HepG2 (cell line): ENCODE results near the gene SIGLEC7. TPM values are rescaled to one million over a fixed set of nuclear protein-coding genes. Genes with fewer than 3 reads are reported as not detected.

Experiments
- ATAC-seq: fragments of 200-7000 bp; cut with Tn5 transposase; 3 replicates; pipeline ENCODE4 v1.9.1; 2020; ENCODE audit warnings: mild to moderate bottlenecking, moderate library complexity
- BruUV-seq: library from RNA; stranded (reverse); fragments of 400-500 nt; replicated peaks from 2 replicates; lab custom pipeline; 2021; lab: Mats Ljungman, UMichigan
- CTCF ChIA-PET: fragments of 300-600 bp; formaldehyde crosslinking; extraction: SDS; loops from one replicate; lab custom pipeline; 2021; ENCODE audit warnings: low total read pairs, inconsistent platforms, low intra/inter-chr PET ratio; lab: Yijun Ruan, JAX
- POLR2A ChIA-PET: fragments of 350-600 bp; sonication (Branson Sonifier 250); formaldehyde crosslinking; loops from one replicate; lab custom pipeline; 2020; ENCODE audit warnings: antibody characterized with exemption, inconsistent platforms; lab: Yijun Ruan, JAX
- DNase-seq: peaks from one replicate; pipeline ENCODE4 v3.0.0-alpha.2; 2015; ENCODE audit warnings: low spot score
- FAIRE-seq: peaks from 3 replicates; lab custom pipeline; 2011; peaks lifted over from hg19 to GRCh38; lab: Jason Lieb, UNC
- H2AFZ ChIP-seq: one replicate; pipeline ENCODE4 v1.6.1; 2011; ENCODE audit warnings: low read length, inconsistent platforms
- H3K27ac ChIP-seq: fragments of 300-600 bp; 3 replicates; pipeline ENCODE4 v1.8.0; 2011; ENCODE audit warnings: mixed run types, mild to moderate bottlenecking, mixed read lengths, low read length, inconsistent platforms; ENCODE audit not compliant: insufficient read depth; ENCODE audit errors: extremely low read length
- H3K27me3 ChIP-seq, 2 experiments: fragments of 200-600 bp in 1 of 2; 2 replicates in 1 of 2; 3 replicates in 1 of 2; pipeline versions ENCODE4 v1.6.0 to v1.8.0; 2011; ENCODE audit warnings: low read length in 2 of 2, mild to moderate bottlenecking in 2 of 2, moderate library complexity in 2 of 2, inconsistent platforms in 1 of 2; ENCODE audit not compliant: insufficient read depth in 2 of 2, control insufficient read depth in 1 of 2
- H3K36me3 ChIP-seq, 2 experiments: fragments of 200-600 bp in 1 of 2; replicated peaks in 1 of 2; 2 replicates in 1 of 2; 3 replicates in 1 of 2; pipeline versions ENCODE4 v1.5.1 to v1.8.0; 2011; ENCODE audit warnings: low read length in 2 of 2, inconsistent platforms in 1 of 2; ENCODE audit not compliant: insufficient read depth in 2 of 2, control insufficient read depth in 1 of 2
- H3K4me1 ChIP-seq: 2 replicates; pipeline ENCODE4 v1.5.1; 2012; ENCODE audit warnings: low read length, inconsistent platforms; ENCODE audit not compliant: insufficient read depth
- H3K4me2 ChIP-seq: 2 replicates; pipeline ENCODE4 v1.6.0; 2011; ENCODE audit warnings: low read depth, low read length, inconsistent platforms
- H3K4me3 ChIP-seq, 3 experiments: fragments of 200-600 bp in 1 of 3; sonication (generic), shearing (Covaris generic) in 1 of 3; replicated peaks in 1 of 3; 2 replicates each; pipeline ENCODE4 v1.5.1; 2011 to 2016; ENCODE audit warnings: low read length in 3 of 3, inconsistent platforms in 2 of 3, low read depth in 2 of 3, mild to moderate bottlenecking in 2 of 3, control low read depth in 1 of 3, mixed read lengths in 1 of 3; ENCODE audit not compliant: insufficient read depth in 1 of 3
- H3K79me2 ChIP-seq: one replicate; pipeline ENCODE4 v1.6.1; 2011; ENCODE audit warnings: low read length, inconsistent platforms; ENCODE audit not compliant: insufficient read depth
- H3K9ac ChIP-seq: 2 replicates; pipeline ENCODE4 v1.6.0; 2011; ENCODE audit warnings: mild to moderate bottlenecking, low read depth, low read length, inconsistent platforms; ENCODE audit not compliant: insufficient read depth
- H3K9me3 ChIP-seq: 2 replicates; pipeline ENCODE4 v1.5.1; 2012; ENCODE audit warnings: mild to moderate bottlenecking, low read length
- H4K20me1 ChIP-seq: 2 replicates; pipeline ENCODE4 v1.6.0; 2011; ENCODE audit warnings: inconsistent platforms, mild to moderate bottlenecking, low read length, moderate library complexity; ENCODE audit not compliant: insufficient read depth
- KDM1A ChIP-seq: IDR thresholded peaks from 2 replicates; pipeline ENCODE4 v1.6.1; 2016; ENCODE audit warnings: missing compliant biosample characterization
- RFX5 ChIP-seq: IDR thresholded peaks from 2 replicates; pipeline ENCODE4 v1.6.1; 2011; ENCODE audit warnings: low read depth, low read length, improper control_type of control experiment
- ZBTB7A ChIP-seq: sonication (generic); formaldehyde crosslinking; IDR thresholded peaks from 2 replicates; pipeline ENCODE4 v1.8.0; 2022; ENCODE audit warnings: mild to moderate bottlenecking, missing genetic modification reagents
- ZFX ChIP-seq: sonication (generic); formaldehyde crosslinking; IDR thresholded peaks from 2 replicates; pipeline ENCODE4 v1.4.0; 2020; ENCODE audit warnings: mild to moderate bottlenecking, low read depth, missing genetic modification reagents, moderate library complexity
- ZNF18 ChIP-seq: sonication (generic); formaldehyde crosslinking; IDR thresholded peaks from 2 replicates; pipeline ENCODE4 v1.8.0; 2022; ENCODE audit warnings: mild to moderate bottlenecking, missing genetic modification reagents; ENCODE audit not compliant: insufficient replicate concordance
- ZNF180 ChIP-seq: sonication (generic); formaldehyde crosslinking; IDR thresholded peaks from 2 replicates; pipeline ENCODE4 v1.4.0; 2020; ENCODE audit warnings: low read depth, missing genetic modification reagents, borderline replicate concordance
- ZNF576 ChIP-seq: sonication (generic); formaldehyde crosslinking; IDR thresholded peaks from 2 replicates; pipeline ENCODE4 v1.4.0; 2020; ENCODE audit warnings: mild to moderate bottlenecking, missing genetic modification reagents
- ZNF607 ChIP-seq: sonication (generic); formaldehyde crosslinking; IDR thresholded peaks from 2 replicates; pipeline ENCODE4 v1.5.1; 2020; ENCODE audit warnings: missing genetic modification reagents, mild to moderate bottlenecking, borderline replicate concordance
- ZNF841 ChIP-seq: sonication (generic); formaldehyde crosslinking; IDR thresholded peaks from 2 replicates; pipeline ENCODE4 v1.8.1; 2023; ENCODE audit warnings: missing genetic modification reagents, borderline replicate concordance
- WGBS: methylation state at CpG from one replicate; pipeline ENCODE4 v1.1.6; 2017; ENCODE audit warnings: low lambda C conversion rate; 5-methylcytosine and 5-hydroxymethylcytosine counted together
- in situ Hi-C: cut with HindIII; loops from 2 replicates; pipeline ENCODE4 v1.10.0; 2017; ENCODE audit warnings: low pct_unique_long_range_greater_than_20kb; ENCODE audit not compliant: extremely low pct_ligation_motif_present
- intact Hi-C: fragments of 100-400 bp; cut with micrococcal nuclease; formaldehyde crosslinking; loops from one replicate; pipeline ENCODE4 v1.10.0; 2022; ENCODE audit not compliant: unreplicated experiment
- polyA plus RNA-seq, 8 experiments: library from polyadenylated mRNA; depleted of rRNA in 3 of 8; stranded (reverse) in 7 of 8; unstranded in 1 of 8; fragments of >200 nt; fragmentation: Illumina TruSeq in 4 of 8; extraction: Trizol in 4 of 8; gene quantifications; 2 replicates each; pipeline versions ENCODE4 v1.2.1 to v1.2.3, GENCODE V29; 2011 to 2016; ENCODE audit warnings: low read depth in 4 of 8, missing spikeins in 1 of 8, mixed read lengths in 1 of 8; ENCODE audit not compliant: insufficient read depth in 1 of 8
- total RNA-seq, 5 experiments: library from RNA; depleted of rRNA; stranded (reverse); fragments of >200 nt; fragmentation: Illumina TruSeq; extraction: Trizol; gene quantifications; 2 replicates each; pipeline ENCODE4 v1.2.3, GENCODE V29; 2016; ENCODE audit warnings: low read depth in 1 of 5
- TF ChIP-seq, protein P1 (sequence below): sonication (generic); formaldehyde crosslinking; IDR thresholded peaks from 2 replicates; pipeline ENCODE4 v1.4.0; 2020; ENCODE audit warnings: mild to moderate bottlenecking, missing genetic modification reagents

The SIGLEC7 gene
- total and polyA plus RNA-seq, 2 of the 13 experiments (the other 11 are each of a cell fraction or from before 2014, with no cell fraction given): not detected

DNA sequence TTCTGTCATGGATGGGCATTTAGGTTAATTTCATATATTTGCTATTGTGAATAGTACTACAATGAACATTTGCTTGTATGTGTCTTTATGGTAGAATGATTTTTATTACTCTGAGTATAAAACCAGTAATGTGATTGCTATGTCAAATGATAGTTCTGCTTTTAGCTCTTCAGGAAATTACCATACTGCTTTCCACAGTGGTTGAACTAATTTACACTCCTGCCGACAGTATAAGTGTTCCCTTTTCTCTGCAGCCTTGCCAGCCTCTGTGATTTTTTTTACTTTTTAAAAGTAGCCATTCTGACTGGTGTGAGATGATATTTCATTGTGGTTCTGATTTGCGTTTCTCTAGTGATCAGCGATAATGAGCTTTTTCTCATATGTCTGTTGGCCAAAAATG lies 6.5 kb downstream of the SIGLEC7 start (continued):
- TF ChIP-seq, protein P1, sequence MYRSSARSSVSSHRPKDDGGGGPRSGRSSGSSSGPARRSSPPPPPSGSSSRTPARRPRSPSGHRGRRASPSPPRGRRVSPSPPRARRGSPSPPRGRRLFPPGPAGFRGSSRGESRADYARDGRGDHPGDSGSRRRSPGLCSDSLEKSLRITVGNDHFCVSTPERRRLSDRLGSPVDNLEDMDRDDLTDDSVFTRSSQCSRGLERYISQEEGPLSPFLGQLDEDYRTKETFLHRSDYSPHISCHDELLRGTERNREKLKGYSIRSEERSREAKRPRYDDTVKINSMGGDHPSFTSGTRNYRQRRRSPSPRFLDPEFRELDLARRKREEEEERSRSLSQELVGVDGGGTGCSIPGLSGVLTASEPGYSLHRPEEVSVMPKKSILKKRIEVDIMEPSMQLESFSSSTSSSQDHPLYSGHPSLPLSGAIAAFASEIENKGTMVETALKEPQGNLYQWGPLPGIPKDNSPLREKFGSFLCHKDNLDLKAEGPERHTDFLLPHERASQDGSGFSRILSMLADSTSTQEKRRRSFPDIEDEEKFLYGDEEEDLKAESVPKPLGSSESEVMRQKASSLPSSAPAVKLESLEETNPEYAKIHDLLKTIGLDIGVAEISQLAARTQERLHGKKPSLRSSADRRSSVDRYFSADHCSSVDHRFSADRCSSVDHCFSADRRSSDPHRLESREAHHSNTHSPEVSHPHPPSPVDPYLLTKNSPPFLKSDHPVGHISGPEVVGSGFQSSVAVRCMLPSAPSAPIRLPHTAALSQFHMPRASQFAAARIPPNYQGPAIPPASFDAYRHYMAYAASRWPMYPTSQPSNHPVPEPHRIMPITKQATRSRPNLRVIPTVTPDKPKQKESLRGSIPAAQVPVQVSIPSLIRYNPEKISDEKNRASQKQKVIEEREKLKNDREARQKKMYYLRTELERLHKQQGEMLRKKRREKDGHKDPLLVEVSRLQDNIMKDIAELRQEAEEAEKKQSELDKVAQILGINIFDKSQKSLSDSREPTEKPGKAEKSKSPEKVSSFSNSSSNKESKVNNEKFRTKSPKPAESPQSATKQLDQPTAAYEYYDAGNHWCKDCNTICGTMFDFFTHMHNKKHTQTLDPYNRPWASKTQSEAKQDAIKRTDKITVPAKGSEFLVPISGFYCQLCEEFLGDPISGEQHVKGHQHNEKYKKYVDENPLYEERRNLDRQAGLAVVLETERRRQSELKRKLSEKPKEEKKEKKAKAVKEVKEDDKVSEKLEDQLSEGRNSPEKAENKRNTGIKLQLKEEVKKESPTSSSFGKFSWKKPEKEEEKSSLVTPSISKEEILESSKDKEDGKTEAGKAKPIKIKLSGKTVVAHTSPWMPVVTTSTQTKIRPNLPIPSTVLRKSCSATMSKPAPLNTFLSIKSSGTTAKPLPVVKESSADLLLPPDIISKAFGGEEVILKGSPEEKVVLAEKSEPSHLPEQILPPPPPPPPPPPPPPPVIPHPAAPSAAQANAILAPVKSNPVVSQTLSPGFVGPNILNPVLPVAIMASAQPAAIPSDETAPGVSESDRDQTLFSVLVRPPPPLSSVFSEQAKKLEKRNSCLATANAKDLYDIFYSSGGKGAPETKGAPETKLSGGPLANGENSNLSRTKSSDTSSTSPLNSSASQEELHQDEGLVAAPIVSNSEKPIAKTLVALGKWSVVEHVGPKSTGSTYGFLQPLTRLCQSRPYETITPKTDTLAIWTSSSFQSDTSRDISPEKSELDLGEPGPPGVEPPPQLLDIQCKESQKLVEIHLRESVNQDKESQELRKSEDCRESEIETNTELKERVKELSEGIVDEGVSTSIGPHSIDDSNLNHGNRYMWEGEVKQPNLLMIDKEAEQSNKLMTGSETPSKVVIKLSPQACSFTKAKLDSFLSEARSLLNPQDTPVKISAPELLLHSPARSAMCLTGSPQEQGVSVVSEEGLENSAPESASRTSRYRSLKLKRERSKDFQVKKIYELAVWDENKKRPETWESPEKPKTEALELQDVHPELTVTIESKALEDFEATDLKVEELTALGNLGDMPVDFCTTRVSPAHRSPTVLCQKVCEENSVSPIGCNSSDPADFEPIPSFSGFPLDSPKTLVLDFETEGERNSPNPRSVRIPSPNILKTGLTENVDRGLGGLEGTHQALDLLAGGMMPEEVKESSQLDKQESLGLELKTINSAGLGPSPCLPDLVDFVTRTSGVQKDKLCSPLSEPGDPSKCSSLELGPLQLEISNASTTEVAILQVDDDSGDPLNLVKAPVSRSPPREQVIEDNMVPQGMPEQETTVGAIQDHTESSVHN (CRISPR knock-in tag): no peak
- no peak for TF ChIP-seq ZNF576 (CRISPR knock-in tag)

DNA sequence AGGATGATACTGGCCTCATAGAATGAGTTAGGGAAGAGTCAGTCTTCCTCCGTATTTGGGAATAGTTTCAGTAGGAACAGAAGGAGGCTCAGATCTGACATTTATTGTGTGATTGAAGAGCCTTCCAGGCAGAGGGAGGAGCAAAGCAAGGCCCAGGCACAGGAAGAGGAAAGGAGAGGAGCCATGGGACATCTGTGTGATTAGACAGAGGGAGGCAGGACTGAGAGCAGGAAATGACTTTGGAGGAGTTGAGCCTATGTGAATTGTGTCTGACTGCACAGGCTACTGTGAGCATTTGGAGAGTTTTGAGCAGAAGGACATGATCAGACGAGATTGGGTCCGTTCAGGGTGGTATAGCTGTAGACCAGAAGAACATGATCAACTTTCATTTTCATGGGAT lies 8.5 kb downstream of the SIGLEC7 start:
- H3K27me3 ChIP-seq: peaks cover 2 to 17% of the 10 kb centered on the region in 2 experiments; a peak in 3 of 5 replicates
- H3K9ac ChIP-seq: no peak overlapping the region
- H3K4me2 ChIP-seq: no peak overlapping the region
- no peaks in the 10 kb centered on the region for H4K20me1 ChIP-seq
- H3K4me3 ChIP-seq: no peak overlapping the region
- no peaks in the 10 kb centered on the region for H3K79me2 ChIP-seq
- no peaks in the 10 kb centered on the region for H3K4me1 ChIP-seq
- ChIA-PET POLR2A (no interaction called here), CTCF (no interaction called here)
- no peaks in the 10 kb centered on the region for H3K9me3 ChIP-seq
- 0% methylated on average over 3 of the region's 3 CpGs for WGBS
- in situ Hi-C loops (loop anchor here (10.0 kb wide), 1 partner anchor 114 kb away; no protein-coding TSS in a partner anchor), intact Hi-C loops (no loop called here)
- FAIRE-seq (no peak), ATAC-seq (no peak), DNase-seq (no peak)
- no peak overlapping the region for H2AFZ ChIP-seq
- no TSS peak for BruUV-seq
- no peaks in the 10 kb centered on the region for H3K36me3 ChIP-seq
- H3K27ac ChIP-seq: no peak overlapping the region
- TF ChIP-seq ZFX (no peak), ZNF18 (no peak), ZNF841 (CRISPR knock-in tag) (no peak), KDM1A (CRISPR knock-in tag) (no peak), ZNF180 (no peak), RFX5 (no peak), ZBTB7A (CRISPR knock-in tag) (no peak), ZNF607 (CRISPR knock-in tag) (no peak)
